Ishikawa (cell line): ENCODE measurements around the gene GRB10.
A peak's percentile ranks its signal among the peaks of the same experiment; 100 is the strongest.

Source experiments
- CEBPB ChIP-seq: IDR thresholded peaks from 2 replicates; pipeline ENCODE4 v1.6.1; 2012
- CREB1 ChIP-seq: IDR thresholded peaks from 2 replicates; pipeline ENCODE4 v1.6.1; 2012; ENCODE audit warnings: low read depth
- EGR1 ChIP-seq: IDR thresholded peaks from 2 replicates; pipeline ENCODE4 v1.6.1; 2012
- EP300 ChIP-seq: IDR thresholded peaks from 2 replicates; pipeline ENCODE4 v1.6.1; 2012; ENCODE audit warnings: borderline replicate concordance
- FOXM1 ChIP-seq: IDR thresholded peaks from 2 replicates; pipeline ENCODE4 v1.6.1; 2012; ENCODE audit warnings: low read depth, borderline replicate concordance
- NFIC ChIP-seq: IDR thresholded peaks from 2 replicates; pipeline ENCODE4 v1.6.1; 2012
- RAD21 ChIP-seq: IDR thresholded peaks from 2 replicates; pipeline ENCODE4 v1.6.1; 2012; ENCODE audit warnings: low read depth
- TAF1 ChIP-seq: IDR thresholded peaks from 2 replicates; pipeline ENCODE4 v1.6.1; 2012; ENCODE audit warnings: low read depth, mild to moderate bottlenecking
- TCF12 ChIP-seq: IDR thresholded peaks from 2 replicates; pipeline ENCODE4 v1.6.1; 2012; ENCODE audit warnings: low read depth
- TEAD4 ChIP-seq: IDR thresholded peaks from 2 replicates; pipeline ENCODE4 v1.6.1; 2012
- ZBTB7A ChIP-seq: IDR thresholded peaks from 2 replicates; pipeline ENCODE4 v1.6.1; 2012; ENCODE audit warnings: low read depth
- TF ChIP-seq, protein P1 (sequence below): IDR thresholded peaks from 2 replicates; pipeline ENCODE4 v1.6.1; 2012
- TF ChIP-seq, protein P2 (sequence below): IDR thresholded peaks from 2 replicates; pipeline ENCODE4 v1.6.1; 2012
- TF ChIP-seq, protein P3 (sequence below): IDR thresholded peaks from 2 replicates; pipeline ENCODE4 v1.6.1; 2012; ENCODE audit warnings: low read depth, mild to moderate bottlenecking

GRB10 gene

DNA sequence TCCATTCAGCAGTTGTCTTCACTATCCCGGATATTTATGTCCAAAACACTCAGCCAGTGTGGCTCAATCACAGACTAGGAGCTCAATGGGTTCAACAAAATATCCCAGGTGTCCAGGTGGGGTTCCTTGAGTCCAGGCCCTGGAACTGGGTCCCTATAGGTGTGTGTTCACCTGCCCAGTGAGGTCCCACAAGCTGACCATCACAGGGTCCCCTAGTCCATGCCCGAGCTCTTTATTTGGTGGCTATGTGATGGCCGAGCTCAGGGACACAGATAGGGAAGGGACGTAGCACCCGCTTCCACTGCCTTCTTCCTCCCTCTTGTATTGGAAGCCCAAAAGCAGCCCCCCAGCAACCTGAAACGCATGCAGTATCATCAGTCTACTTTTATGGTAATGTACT is 138.6 kb downstream of the GRB10 start:
- TF ChIP-seq, protein P1, sequence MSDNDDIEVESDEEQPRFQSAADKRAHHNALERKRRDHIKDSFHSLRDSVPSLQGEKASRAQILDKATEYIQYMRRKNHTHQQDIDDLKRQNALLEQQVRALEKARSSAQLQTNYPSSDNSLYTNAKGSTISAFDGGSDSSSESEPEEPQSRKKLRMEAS, result no peak
- TF ChIP-seq CREB1 (no peak), RAD21 (no peak), ZBTB7A (no peak), FOXM1 (no peak), TCF12 (no peak), TEAD4 (no peak), EGR1 (no peak)
- TF ChIP-seq, protein P2, sequence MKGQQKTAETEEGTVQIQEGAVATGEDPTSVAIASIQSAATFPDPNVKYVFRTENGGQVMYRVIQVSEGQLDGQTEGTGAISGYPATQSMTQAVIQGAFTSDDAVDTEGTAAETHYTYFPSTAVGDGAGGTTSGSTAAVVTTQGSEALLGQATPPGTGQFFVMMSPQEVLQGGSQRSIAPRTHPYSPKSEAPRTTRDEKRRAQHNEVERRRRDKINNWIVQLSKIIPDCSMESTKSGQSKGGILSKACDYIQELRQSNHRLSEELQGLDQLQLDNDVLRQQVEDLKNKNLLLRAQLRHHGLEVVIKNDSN, result no peak
- TF ChIP-seq, protein P3, sequence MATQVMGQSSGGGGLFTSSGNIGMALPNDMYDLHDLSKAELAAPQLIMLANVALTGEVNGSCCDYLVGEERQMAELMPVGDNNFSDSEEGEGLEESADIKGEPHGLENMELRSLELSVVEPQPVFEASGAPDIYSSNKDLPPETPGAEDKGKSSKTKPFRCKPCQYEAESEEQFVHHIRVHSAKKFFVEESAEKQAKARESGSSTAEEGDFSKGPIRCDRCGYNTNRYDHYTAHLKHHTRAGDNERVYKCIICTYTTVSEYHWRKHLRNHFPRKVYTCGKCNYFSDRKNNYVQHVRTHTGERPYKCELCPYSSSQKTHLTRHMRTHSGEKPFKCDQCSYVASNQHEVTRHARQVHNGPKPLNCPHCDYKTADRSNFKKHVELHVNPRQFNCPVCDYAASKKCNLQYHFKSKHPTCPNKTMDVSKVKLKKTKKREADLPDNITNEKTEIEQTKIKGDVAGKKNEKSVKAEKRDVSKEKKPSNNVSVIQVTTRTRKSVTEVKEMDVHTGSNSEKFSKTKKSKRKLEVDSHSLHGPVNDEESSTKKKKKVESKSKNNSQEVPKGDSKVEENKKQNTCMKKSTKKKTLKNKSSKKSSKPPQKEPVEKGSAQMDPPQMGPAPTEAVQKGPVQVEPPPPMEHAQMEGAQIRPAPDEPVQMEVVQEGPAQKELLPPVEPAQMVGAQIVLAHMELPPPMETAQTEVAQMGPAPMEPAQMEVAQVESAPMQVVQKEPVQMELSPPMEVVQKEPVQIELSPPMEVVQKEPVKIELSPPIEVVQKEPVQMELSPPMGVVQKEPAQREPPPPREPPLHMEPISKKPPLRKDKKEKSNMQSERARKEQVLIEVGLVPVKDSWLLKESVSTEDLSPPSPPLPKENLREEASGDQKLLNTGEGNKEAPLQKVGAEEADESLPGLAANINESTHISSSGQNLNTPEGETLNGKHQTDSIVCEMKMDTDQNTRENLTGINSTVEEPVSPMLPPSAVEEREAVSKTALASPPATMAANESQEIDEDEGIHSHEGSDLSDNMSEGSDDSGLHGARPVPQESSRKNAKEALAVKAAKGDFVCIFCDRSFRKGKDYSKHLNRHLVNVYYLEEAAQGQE, result no peak

DNA sequence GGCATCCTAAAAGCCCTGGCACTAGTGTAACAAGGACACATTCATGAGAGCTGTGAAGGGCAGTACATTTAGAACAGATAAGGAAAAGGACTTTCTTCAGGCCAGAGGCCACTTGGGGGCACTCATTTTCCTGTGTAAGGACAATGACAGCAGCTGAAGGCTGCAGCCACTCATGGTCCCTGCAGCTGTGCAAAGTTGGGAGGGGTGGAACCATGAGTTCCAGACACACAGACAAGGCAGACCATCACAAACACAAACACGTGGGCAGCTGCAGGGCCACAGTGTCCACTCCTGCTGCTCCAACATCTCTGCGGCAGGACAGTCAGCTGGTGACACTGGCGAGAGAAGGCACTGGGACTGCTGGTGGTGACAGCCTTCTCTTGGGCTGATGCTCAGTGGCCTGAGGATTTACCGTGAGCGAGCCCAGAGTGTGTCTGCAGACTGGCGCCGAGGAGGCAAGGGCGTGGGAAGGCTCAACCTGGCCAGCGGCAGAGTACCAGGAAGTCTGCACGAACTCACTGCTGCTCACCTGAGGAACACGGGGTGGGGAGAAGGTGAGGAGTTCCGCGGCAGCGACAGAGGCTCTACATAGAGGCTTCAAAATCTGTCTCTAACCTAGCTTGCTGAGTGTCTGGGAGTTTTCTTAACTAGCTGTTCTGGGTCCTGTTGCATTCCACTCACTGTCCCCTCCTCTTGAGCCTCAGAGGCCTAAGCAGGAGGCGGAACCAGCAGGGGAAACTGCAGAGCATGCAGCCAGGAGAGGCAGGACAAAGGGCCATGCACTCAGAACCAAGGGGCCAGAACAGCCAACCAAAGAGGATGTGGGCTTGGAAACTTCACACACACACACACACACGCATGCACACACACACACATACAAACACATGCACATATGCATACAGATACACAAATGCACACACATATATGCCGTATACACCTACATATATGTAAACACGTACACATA is 141.0 kb downstream of the GRB10 start:
- TF ChIP-seq ZBTB7A (no peak), RAD21 (peak; percentile 35)

DNA sequence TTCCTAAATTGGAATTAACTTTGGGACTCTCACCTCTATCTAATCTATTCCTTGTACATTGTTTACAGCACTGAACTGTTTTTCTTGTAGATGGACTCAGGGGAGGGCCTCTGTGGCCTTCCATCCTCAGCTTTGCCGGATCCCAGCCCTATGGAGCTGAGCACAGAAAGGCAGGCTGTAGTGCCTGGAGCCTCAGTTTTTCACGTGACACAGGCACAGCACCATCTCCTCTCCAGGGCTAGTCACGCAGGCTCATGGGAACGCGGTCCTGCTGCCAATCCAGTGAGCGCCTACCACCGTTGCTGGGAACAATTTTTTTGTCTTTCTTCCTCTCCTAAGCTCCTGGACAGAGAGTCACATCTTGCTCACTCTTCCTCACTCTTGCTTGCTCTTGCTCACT is 141.9 kb downstream of the GRB10 start:
- no peak for TF ChIP-seq TEAD4
- no peak for TF ChIP-seq EGR1

DNA sequence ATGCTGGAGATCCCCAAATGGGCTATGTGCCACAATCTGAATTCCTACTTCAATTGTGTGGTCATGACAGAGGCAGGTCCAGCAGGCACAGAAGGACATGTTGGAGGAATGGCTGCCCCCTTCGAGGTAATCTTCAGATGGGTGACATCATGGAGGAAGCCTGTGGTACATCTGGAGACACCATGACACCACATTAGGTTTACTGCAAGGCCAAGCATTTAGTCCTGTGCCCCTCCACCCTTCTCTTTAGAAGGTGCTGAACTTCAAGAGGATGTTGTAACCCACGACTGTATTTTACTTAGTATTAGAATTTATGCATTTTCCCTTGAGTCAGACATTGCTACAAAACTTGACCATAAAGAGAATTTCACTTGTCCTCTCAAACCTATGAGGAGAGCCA is 142.4 kb downstream of the GRB10 start:
- TF ChIP-seq TAF1 (no peak), CEBPB (no peak), EGR1 (no peak), TEAD4 (no peak), ZBTB7A (no peak)
- TF ChIP-seq, protein P1, result no peak

DNA sequence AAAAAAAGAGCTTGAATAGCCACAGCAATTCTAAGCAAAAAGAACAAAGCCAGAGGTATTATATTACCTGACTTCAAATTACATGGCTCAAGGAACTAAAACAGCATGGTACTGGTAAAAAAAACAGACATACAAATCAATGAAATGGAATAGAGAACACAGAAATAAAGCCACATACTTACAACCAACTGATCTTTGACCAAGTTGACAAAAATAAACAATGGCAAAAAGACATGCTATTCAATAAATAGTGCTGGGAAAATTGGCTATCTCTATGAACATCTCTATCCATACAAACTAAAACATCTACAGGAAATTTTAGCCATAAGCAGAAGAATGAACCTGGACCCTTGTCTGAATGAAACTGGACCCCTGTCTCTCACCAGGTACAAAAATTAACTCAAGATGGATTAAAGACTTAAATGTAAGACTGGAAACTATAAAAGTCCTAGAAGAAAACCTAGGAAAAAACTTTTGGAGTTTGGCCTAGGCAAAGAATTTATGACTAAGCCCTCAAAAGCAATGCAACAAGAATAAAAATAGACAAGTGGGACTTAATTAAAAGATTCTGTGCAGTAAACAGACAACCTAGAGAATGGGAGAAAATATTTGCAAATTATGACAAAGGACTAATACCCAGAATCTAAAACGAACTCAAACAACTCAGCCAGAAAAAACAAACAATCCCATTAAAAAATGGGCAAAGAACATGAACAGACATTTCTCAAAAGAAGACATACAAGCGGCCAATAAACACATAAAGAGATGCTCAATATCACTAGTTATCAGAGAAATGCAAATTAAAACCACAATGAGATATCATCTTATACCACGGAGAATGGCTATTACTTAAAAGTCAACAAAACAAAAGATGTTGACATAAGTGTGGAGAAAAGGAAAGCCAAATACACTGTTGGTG is 144.7 kb downstream of the GRB10 start:
- TF ChIP-seq, protein P1, result no peak
- TF ChIP-seq TAF1 (no peak), TCF12 (no peak), FOXM1 (no peak), EGR1 (no peak), NFIC (no peak), CEBPB (no peak)
- TF ChIP-seq, protein P2, result no peak
- TF ChIP-seq, protein P3, result no peak

DNA sequence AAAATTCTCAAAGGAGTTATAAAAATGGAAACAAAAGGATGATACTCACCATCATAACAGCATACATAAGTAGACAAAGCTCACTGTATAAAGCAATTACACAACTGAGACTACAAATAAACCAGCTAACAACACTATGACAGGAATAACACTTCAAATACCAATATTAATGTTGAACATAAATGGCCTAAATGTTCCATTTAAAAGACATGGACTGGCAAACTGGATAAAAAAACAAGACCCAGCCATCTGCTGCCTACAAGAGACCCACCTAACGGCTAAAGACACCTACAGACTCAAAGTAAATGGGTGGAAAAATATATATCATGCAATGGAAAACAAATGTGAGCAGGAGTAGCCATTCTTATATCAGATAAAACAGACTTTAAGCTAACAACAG is 148.3 kb downstream of the GRB10 start:
- no peak for TF ChIP-seq EP300
- no peak for TF ChIP-seq TCF12
- no peak for TF ChIP-seq CEBPB
- TF ChIP-seq ZBTB7A, result no peak
- TF ChIP-seq EGR1, result no peak
- TF ChIP-seq, protein P3, result no peak
- TF ChIP-seq NFIC, result no peak
- TF ChIP-seq, protein P2, result no peak
